Gastroesophageal sphincter (tissue), 4 donors: Measurements from ENCODE around the gene RPS6KL1. TPM values are rescaled to one million over a fixed set of nuclear protein-coding genes. Genes with fewer than 3 reads are reported as not detected.

Source experiments
- ATAC-seq: fragments of 150-250 bp; one replicate; pipeline ENCODE4 v1.9.1; 2016; ENCODE audit warnings: mild to moderate bottlenecking, moderate library complexity
- H3K27ac ChIP-seq, 4 donors: fragments of 200-600 bp; sonication (generic) in 3 of 4; 1 replicate in 3 of 4; 2 replicates in 1 of 4; pipeline ENCODE4 v1.5.1; 2016 to 2019
- H3K27me3 ChIP-seq: fragments of 200-600 bp; sonication (generic); one replicate; pipeline ENCODE4 v1.5.1; 2019
- H3K36me3 ChIP-seq, 2 donors: fragments of 200-600 bp; sonication (generic); one replicate each; pipeline ENCODE4 v1.5.1; 2019; ENCODE audit warnings: control low read depth in 1 of 2
- H3K4me1 ChIP-seq, 3 donors: fragments of 200-600 bp; sonication (generic); 1 replicate in 2 of 3; 2 replicates in 1 of 3; pipeline ENCODE4 v1.5.1; 2016 to 2019; ENCODE audit warnings: control low read depth in 2 of 3
- H3K4me3 ChIP-seq, 2 donors: fragments of 200-600 bp; sonication (generic); one replicate each; pipeline ENCODE4 v1.5.1; 2019; ENCODE audit warnings: mild to moderate bottlenecking in 1 of 2, moderate library complexity in 1 of 2
- H3K9me3 ChIP-seq, 3 donors: fragments of 200-600 bp; sonication (generic); one replicate each; pipeline ENCODE4 v1.5.1; 2017 to 2019; ENCODE audit warnings: control low read depth in 2 of 3
- CTCF ChIP-seq, 4 experiments: fragments of 200-600 bp in 2 of 4; fragments of 450-650 bp in 2 of 4; sonication (generic) in 1 of 4; IDR thresholded peaks; one replicate each; pipeline ENCODE4 v1.5.1; 2017 to 2019; ENCODE audit warnings: antibody characterized with exemption in 4 of 4, mild to moderate bottlenecking in 2 of 4, moderate library complexity in 2 of 4
- EP300 ChIP-seq: sonication (generic); formaldehyde crosslinking; IDR thresholded peaks from one replicate; pipeline ENCODE4 v1.6.1; 2017; ENCODE audit warnings: antibody characterized with exemption, mild to moderate bottlenecking
- POLR2A ChIP-seq, 2 donors: fragments of 450-650 bp; IDR thresholded peaks; one replicate each; pipeline ENCODE4 v1.6.1; 2017; ENCODE audit warnings: antibody characterized with exemption in 2 of 2, mild to moderate bottlenecking in 2 of 2, moderate library complexity in 1 of 2
- POLR2AphosphoS5 ChIP-seq: sonication (generic); formaldehyde crosslinking; IDR thresholded peaks from one replicate; pipeline ENCODE4 v1.6.1; 2017; ENCODE audit warnings: antibody characterized with exemption
- WGBS, 2 donors: methylation state at CpG; one replicate each; pipeline ENCODE4 v1.1.5; 2018; ENCODE audit warnings: low coverage in 1 of 2; 5-methylcytosine and 5-hydroxymethylcytosine counted together
- total RNA-seq, 4 donors: library from RNA; depleted of rRNA; stranded (reverse); fragments of >200 nt; gene quantifications; one replicate each; pipeline ENCODE4 v1.1.0, GENCODE V29; 2016

RPS6KL1 gene
- total RNA-seq, 4 donors from 2014 or later: 4.0 to 10.2 (median 8.2) TPM

- Histone ChIP-seq H3K36me3 (peaks cover 0 to 1% of the 10 kb centered on the region in 2 donors), H3K9me3 (no peaks in the 10 kb centered on the region), H3K27ac (peak overlapping the region in 3 of 4 donors; percentile 61 to 64 (median 61)), H3K4me1 (peaks cover 0 to 52% (median 20%) of the 10 kb centered on the region in 3 donors), H3K27me3 (no peaks in the 10 kb centered on the region), H3K4me3 (no peak overlapping the region)
- ATAC-seq: peak; percentile 75
- 26 to 41% methylated on average over 3 of the region's 6 CpGs for WGBS, 2 donors
- TF ChIP-seq CTCF (IDR thresholded peaks at IDR 0.05) (peak in 3 of 4 experiments; percentile 60 to 78 (median 74)), POLR2A (IDR thresholded peaks at IDR 0.05) (no peak), POLR2AphosphoS5 (peak; percentile 58), EP300 (no peak)
These were observed 9.0 kb downstream of the RPS6KL1 start for GRCh38 chr14:74913986-74914573.

DNA sequence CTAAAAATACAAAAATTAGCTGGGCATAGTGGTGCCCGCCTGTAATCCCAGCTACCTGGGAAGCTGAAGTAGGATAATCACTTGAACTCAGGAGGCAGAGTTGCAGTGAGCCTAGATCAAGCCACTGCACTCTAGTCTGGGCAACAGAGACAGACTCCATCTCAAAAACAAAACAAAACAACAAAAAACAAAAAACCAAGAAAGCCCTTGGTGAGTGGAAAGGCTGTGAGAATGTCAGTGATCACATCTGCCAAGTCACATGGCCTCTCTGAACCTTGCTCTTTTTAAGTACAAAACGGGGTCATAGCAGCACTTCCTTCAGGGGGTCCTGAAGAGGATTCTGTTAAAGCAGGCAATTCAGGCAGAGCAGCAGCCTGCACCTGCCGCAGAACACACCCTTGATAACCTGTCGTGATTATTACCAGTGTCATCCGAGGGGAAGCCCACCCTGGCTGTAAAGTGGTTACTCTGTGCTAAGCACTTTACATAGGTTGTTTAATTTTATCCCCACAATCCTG, 9.6 kb downstream of the RPS6KL1 start:
- no peak overlapping the region for H3K4me3 ChIP-seq
- peak overlapping the region in 1 of 4 donors; percentile 64 for H3K27ac ChIP-seq
- WGBS, 2 donors: 60 to 67% methylated on average over 2 to 5 of the region's 5 CpGs
- H3K36me3 ChIP-seq: no peaks in the 10 kb centered on the region
- H3K27me3 ChIP-seq: no peaks in the 10 kb centered on the region
- no peaks in the 10 kb centered on the region for H3K9me3 ChIP-seq
- ATAC-seq: no peak
- H3K4me1 ChIP-seq: peaks cover 0 to 49% (median 19%) of the 10 kb centered on the region in 3 donors
- no peak for TF ChIP-seq CTCF (IDR thresholded peaks at IDR 0.05)
- no peak for TF ChIP-seq POLR2AphosphoS5
- TF ChIP-seq EP300: no peak

DNA sequence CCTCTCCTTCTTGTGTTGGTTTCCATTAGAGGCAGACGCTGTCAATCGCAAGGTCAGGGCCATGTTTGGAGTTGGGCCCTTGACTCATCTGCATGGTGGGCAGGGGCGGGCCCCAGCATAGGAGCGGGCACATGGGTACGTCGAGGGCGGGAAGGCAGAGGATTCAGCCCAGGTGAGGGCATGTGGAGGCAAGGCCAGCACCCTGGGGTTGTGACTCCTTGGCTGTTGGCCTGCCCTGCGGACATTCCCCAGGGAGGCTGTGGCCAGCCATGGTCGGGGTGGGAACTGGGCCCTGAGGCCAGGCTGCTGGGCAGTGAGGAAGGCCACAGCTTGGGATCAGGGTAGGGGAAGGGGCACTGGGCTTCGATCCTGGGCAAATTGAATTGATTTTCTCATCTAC, 10.3 kb downstream of the RPS6KL1 start:
- 93 to 100% methylated on average over 1 to 2 of the region's 10 CpGs for whole genome bisulfite sequencing, 2 donors
- Histone ChIP-seq H3K27ac (no peak overlapping the region), H3K9me3 (no peaks in the 10 kb centered on the region), H3K36me3 (no peaks in the 10 kb centered on the region), H3K4me3 (no peak overlapping the region), H3K27me3 (no peaks in the 10 kb centered on the region), H3K4me1 (peaks cover 0 to 49% (median 13%) of the 10 kb centered on the region in 3 donors)
- TF ChIP-seq CTCF (IDR thresholded peaks at IDR 0.05) (no peak), POLR2A (IDR thresholded peaks at IDR 0.05) (no peak), POLR2AphosphoS5 (no peak)
- ATAC-seq: no peak

GRCh38 chr14:74912111-74912510, 10.9 kb downstream of the RPS6KL1 start:
- no CpG with 5 or more reads among the region's 6 CpGs for WGBS, 2 donors
- no peaks in the 10 kb centered on the region for H3K27me3 ChIP-seq
- ATAC-seq: no peak
- no peaks in the 10 kb centered on the region for H3K36me3 ChIP-seq
- H3K4me3 ChIP-seq: no peak overlapping the region
- TF ChIP-seq EP300: no peak
- TF ChIP-seq POLR2AphosphoS5: no peak
- TF ChIP-seq CTCF (IDR thresholded peaks at IDR 0.05): no peak
- no peak for TF ChIP-seq POLR2A (IDR thresholded peaks at IDR 0.05)
- no peak overlapping the region for H3K27ac ChIP-seq
- H3K9me3 ChIP-seq: no peaks in the 10 kb centered on the region
- H3K4me1 ChIP-seq: peaks cover 0 to 49% (median 6%) of the 10 kb centered on the region in 3 donors

DNA sequence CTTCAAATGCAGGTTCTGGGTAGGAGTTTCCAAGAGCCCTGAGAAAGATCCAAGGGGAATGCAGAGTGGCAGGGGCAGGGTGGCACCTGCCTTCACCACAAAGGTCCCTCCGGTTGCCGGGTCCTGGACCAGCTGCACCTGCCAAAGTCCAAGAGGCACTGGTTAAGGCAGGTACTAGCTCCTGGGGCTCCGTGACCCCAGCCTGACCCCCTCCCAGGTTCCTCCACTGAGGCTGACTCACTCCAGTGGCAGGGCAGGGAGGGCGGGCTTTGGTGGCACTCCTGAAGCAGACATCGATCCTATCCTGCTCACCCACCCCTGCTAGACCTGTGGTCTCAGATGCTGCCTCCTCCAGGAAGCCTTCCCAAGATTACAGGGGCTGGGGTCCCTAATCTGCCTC, 11.4 kb downstream of the RPS6KL1 start:
- 82 to 89% methylated on average over 2 to 3 of the region's 5 CpGs for WGBS, 2 donors
- ATAC-seq: no peak

More for the DNA sequence above, 11.4 kb downstream of the RPS6KL1 start:
- Histone ChIP-seq H3K27ac (no peak overlapping the region), H3K4me3 (no peak overlapping the region), H3K36me3 (no peaks in the 10 kb centered on the region), H3K9me3 (no peaks in the 10 kb centered on the region), H3K4me1 (peaks cover 0 to 49% (median 5%) of the 10 kb centered on the region in 3 donors), H3K27me3 (no peaks in the 10 kb centered on the region)
- TF ChIP-seq POLR2A (IDR thresholded peaks at IDR 0.05): no peak
- TF ChIP-seq CTCF (IDR thresholded peaks at IDR 0.05): no peak
- TF ChIP-seq EP300: no peak
- no peak for TF ChIP-seq POLR2AphosphoS5
